Gastroesophageal sphincter (tissue), 4 donors: Measurements from ENCODE around the gene NAALADL2. TPM values are rescaled to one million over a fixed set of nuclear protein-coding genes. Genes with fewer than 3 reads are reported as not detected.

Experiments
- ATAC-seq: fragments of 150-250 bp; one replicate; pipeline ENCODE4 v1.9.1; 2016; ENCODE audit warnings: mild to moderate bottlenecking, moderate library complexity
- H3K27ac ChIP-seq, 4 donors: fragments of 200-600 bp; sonication (generic) in 3 of 4; 1 replicate in 3 of 4; 2 replicates in 1 of 4; pipeline ENCODE4 v1.5.1; 2016 to 2019
- H3K27me3 ChIP-seq: fragments of 200-600 bp; sonication (generic); one replicate; pipeline ENCODE4 v1.5.1; 2019
- H3K36me3 ChIP-seq, 2 donors: fragments of 200-600 bp; sonication (generic); one replicate each; pipeline ENCODE4 v1.5.1; 2019; ENCODE audit warnings: control low read depth in 1 of 2
- H3K4me1 ChIP-seq, 3 donors: fragments of 200-600 bp; sonication (generic); 1 replicate in 2 of 3; 2 replicates in 1 of 3; pipeline ENCODE4 v1.5.1; 2016 to 2019; ENCODE audit warnings: control low read depth in 2 of 3
- H3K4me3 ChIP-seq, 2 donors: fragments of 200-600 bp; sonication (generic); one replicate each; pipeline ENCODE4 v1.5.1; 2019; ENCODE audit warnings: mild to moderate bottlenecking in 1 of 2, moderate library complexity in 1 of 2
- H3K9me3 ChIP-seq, 3 donors: fragments of 200-600 bp; sonication (generic); one replicate each; pipeline ENCODE4 v1.5.1; 2017 to 2019; ENCODE audit warnings: control low read depth in 2 of 3
- EP300 ChIP-seq: sonication (generic); formaldehyde crosslinking; IDR thresholded peaks from one replicate; pipeline ENCODE4 v1.6.1; 2017; ENCODE audit warnings: antibody characterized with exemption, mild to moderate bottlenecking
- POLR2A ChIP-seq, 2 donors: fragments of 450-650 bp; IDR thresholded peaks; one replicate each; pipeline ENCODE4 v1.6.1; 2017; ENCODE audit warnings: antibody characterized with exemption in 2 of 2, mild to moderate bottlenecking in 2 of 2, moderate library complexity in 1 of 2
- POLR2AphosphoS5 ChIP-seq: sonication (generic); formaldehyde crosslinking; IDR thresholded peaks from one replicate; pipeline ENCODE4 v1.6.1; 2017; ENCODE audit warnings: antibody characterized with exemption
- WGBS, 2 donors: methylation state at CpG; one replicate each; pipeline ENCODE4 v1.1.5; 2018; ENCODE audit warnings: low coverage in 1 of 2; 5-methylcytosine and 5-hydroxymethylcytosine counted together
- total RNA-seq, 4 donors: library from RNA; depleted of rRNA; stranded (reverse); fragments of >200 nt; gene quantifications; one replicate each; pipeline ENCODE4 v1.1.0, GENCODE V29; 2016
- TF ChIP-seq, protein P1 (sequence below), 4 experiments: fragments of 200-600 bp in 2 of 4; fragments of 450-650 bp in 2 of 4; sonication (generic) in 1 of 4; IDR thresholded peaks; one replicate each; pipeline ENCODE4 v1.5.1; 2017 to 2019; ENCODE audit warnings: antibody characterized with exemption in 4 of 4, mild to moderate bottlenecking in 2 of 4, moderate library complexity in 2 of 4

The NAALADL2 gene
- total RNA-seq, 4 donors from 2014 or later, result 3.1 to 7.4 (median 6.2) TPM

DNA sequence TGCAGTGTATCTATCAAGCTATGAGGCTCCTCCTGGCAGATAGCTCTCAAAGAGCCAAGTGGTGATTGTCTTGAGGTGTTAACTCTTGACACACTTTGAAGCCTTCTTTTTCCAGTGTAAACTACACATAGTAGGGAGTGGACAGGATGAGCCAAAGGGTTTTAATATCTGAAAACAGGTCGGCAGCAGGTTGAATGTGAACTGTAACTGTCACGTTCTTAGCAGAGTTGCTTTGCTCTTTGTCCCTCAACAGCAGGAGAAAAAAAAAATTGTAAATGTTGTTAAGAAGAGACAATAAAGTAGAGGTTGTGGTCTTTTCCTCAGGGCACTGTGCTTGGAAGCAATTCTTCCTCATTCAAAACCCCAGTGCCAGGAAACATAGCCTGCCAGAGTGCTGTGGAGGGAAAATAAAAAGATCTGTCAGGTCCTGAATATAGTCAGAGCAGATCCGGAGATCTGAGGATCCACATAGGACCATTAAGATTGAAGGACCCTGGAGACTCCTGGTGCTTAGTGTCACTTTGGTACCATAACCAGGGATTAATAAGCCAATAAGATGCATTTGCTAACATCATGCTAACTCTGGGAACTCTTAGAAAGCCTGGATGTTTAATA is 229.7 kb downstream of the NAALADL2 start:
- TF ChIP-seq POLR2AphosphoS5 (no peak), POLR2A (IDR thresholded peaks at IDR 0.05) (no peak), EP300 (no peak)
- TF ChIP-seq, protein P1, sequence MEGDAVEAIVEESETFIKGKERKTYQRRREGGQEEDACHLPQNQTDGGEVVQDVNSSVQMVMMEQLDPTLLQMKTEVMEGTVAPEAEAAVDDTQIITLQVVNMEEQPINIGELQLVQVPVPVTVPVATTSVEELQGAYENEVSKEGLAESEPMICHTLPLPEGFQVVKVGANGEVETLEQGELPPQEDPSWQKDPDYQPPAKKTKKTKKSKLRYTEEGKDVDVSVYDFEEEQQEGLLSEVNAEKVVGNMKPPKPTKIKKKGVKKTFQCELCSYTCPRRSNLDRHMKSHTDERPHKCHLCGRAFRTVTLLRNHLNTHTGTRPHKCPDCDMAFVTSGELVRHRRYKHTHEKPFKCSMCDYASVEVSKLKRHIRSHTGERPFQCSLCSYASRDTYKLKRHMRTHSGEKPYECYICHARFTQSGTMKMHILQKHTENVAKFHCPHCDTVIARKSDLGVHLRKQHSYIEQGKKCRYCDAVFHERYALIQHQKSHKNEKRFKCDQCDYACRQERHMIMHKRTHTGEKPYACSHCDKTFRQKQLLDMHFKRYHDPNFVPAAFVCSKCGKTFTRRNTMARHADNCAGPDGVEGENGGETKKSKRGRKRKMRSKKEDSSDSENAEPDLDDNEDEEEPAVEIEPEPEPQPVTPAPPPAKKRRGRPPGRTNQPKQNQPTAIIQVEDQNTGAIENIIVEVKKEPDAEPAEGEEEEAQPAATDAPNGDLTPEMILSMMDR (IDR thresholded peaks at IDR 0.05), result no peak
- no peaks in the 10 kb centered on the region for H3K36me3 ChIP-seq
- no peaks in the 10 kb centered on the region for H3K27me3 ChIP-seq
- no peaks in the 10 kb centered on the region for H3K4me1 ChIP-seq
- no peak overlapping the region for H3K27ac ChIP-seq
- ATAC-seq, result no peak
- H3K9me3 ChIP-seq, result no peaks in the 10 kb centered on the region
- H3K4me3 ChIP-seq, result no peak overlapping the region
- WGBS, 2 donors, result 64 to 83% methylated on average over 2 to 3 of the region's 3 CpGs

DNA sequence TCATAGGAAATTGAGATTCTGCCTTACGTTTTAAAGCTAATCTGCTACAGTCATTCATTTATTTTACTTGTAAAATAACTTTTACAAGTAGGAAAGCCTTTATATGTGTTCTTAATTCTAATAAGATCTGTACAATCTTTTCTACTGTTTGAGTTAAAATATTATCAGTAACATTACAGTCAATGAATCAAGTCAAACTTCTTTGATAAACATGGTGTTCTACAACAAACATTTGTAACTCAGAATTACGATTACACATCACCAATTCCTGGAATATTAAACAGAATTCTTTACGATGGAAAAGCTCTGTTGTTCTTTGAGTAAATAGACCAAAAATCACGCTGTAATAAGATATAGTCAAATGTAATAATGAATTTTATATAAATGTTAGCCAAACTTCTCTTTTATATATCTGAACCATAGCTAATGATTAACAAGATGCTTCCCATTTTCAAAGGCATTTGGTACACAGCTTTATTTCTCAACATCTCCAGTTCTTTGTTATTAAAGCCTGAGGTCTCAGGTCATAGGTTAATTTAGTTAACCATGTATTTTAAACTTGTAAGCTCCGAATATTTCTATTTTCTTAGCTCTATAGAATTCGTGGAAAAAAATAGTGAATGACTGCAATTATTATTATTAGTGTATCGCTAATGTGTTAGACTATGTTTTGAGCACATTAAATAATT is 232.4 kb downstream of the NAALADL2 start:
- H3K4me3 ChIP-seq, result no peak overlapping the region
- 79 to 84% methylated on average over 7 of the region's 7 CpGs for WGBS, 2 donors
- no peaks in the 10 kb centered on the region for H3K9me3 ChIP-seq
- ATAC-seq, result no peak
- TF ChIP-seq POLR2AphosphoS5 (no peak), EP300 (no peak), POLR2A (IDR thresholded peaks at IDR 0.05) (no peak)
- TF ChIP-seq, protein P1 (IDR thresholded peaks at IDR 0.05), result no peak
- H3K4me1 ChIP-seq, result peaks cover 0 to 8% (median 0%) of the 10 kb centered on the region in 3 donors
- no peak overlapping the region for H3K27ac ChIP-seq
- no peaks in the 10 kb centered on the region for H3K27me3 ChIP-seq
- H3K36me3 ChIP-seq, result no peaks in the 10 kb centered on the region

DNA sequence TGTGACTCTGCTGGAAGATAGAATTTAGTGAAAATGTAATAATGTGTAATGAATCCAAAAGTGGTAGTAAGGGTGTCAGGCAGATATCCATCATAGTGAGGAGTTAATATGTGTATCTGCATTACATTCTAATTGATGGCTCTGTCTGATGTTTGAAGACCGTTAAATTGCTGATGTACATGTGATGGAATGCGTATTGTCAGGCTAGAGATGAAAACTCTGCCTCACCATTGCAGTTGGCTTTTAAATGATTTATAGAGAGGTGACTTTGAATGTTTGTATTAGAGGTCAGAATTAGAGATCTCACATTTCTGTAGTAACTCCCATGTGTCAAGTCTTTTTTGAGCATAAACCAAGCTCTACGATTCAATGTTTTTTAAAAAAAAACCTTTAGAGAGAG is 234.6 kb downstream of the NAALADL2 start:
- Histone ChIP-seq H3K27me3 (no peaks in the 10 kb centered on the region), H3K4me1 (peaks cover 0 to 8% (median 0%) of the 10 kb centered on the region in 3 donors), H3K36me3 (no peaks in the 10 kb centered on the region), H3K9me3 (no peaks in the 10 kb centered on the region), H3K4me3 (no peak overlapping the region), H3K27ac (no peak overlapping the region)
- WGBS, 2 donors, result 49 to 66% methylated on average over 3 of the region's 3 CpGs
- no peak for ATAC-seq
- no peak for TF ChIP-seq POLR2A (IDR thresholded peaks at IDR 0.05)
- TF ChIP-seq, protein P1 (IDR thresholded peaks at IDR 0.05), result no peak
- no peak for TF ChIP-seq EP300
- no peak for TF ChIP-seq POLR2AphosphoS5

DNA sequence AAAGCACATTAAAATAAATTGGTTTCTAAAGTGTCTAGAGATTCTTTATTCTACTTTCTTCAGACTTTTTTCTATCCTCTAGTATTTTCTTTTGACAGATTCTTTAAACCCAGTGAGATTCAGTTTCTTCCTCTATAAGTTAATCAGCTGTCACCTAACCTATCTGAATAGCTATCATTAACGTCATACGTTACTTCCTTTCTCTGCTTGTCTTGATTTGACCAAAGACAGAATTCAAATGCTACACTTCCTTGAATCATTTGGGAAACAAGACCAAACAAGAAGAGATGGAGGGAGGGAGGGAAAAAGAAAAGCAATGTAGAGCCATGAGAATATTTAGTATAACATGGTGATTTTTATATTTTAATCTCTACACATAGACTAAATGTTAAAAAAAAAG is 235.2 kb downstream of the NAALADL2 start:
- Histone ChIP-seq H3K27ac (no peak overlapping the region), H3K4me1 (peaks cover 0 to 8% (median 0%) of the 10 kb centered on the region in 3 donors), H3K9me3 (no peaks in the 10 kb centered on the region), H3K4me3 (no peak overlapping the region), H3K27me3 (no peaks in the 10 kb centered on the region), H3K36me3 (no peaks in the 10 kb centered on the region)
- TF ChIP-seq POLR2AphosphoS5, result no peak
- TF ChIP-seq, protein P1 (IDR thresholded peaks at IDR 0.05), result no peak
- no peak for TF ChIP-seq POLR2A (IDR thresholded peaks at IDR 0.05)
- no peak for TF ChIP-seq EP300
- no peak for ATAC-seq
- WGBS, 2 donors, result 75 to 78% methylated on average over 2 of the region's 2 CpGs

DNA sequence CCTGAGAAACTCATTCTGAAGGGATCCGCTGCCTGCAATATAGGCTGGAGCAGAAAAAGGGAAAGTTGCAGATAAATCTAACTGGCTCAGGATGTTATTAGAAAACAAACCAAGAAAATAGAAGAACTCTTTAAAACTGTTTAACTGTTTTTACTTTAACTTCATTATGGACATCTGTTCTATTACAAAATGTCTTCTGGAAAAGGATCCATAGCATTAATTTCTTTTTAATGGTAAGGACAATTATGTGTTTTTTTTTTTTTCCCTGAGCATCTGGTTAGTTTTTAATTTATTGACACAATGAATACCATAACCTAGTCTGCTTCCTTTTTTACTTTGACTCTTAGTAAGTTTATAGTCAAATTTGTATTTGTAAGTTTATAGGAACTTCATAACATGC is 239.5 kb downstream of the NAALADL2 start:
- Histone ChIP-seq H3K27me3 (no peaks in the 10 kb centered on the region), H3K36me3 (no peaks in the 10 kb centered on the region), H3K27ac (no peak overlapping the region), H3K9me3 (no peaks in the 10 kb centered on the region), H3K4me1 (peaks cover 0 to 8% (median 0%) of the 10 kb centered on the region in 3 donors), H3K4me3 (no peak overlapping the region)
- TF ChIP-seq, protein P1 (IDR thresholded peaks at IDR 0.05), result no peak
- no peak for TF ChIP-seq EP300
- no peak for TF ChIP-seq POLR2AphosphoS5
- TF ChIP-seq POLR2A (IDR thresholded peaks at IDR 0.05), result no peak
- ATAC-seq, result no peak
- 100% methylated on average over 1 of the region's 1 CpG for WGBS, 2 donors
